ENCODE results near the gene ZDHHC11.

The ZDHHC11 gene

GRCh38 chr5:868428-869135, 17.8 kb upstream of the ZDHHC11 start:
- no peak overlapping the region for H2BK120ac ChIP-seq (ENCODE audit: low read depth, low read length)
- no peak overlapping the region for H3K4me3 ChIP-seq (ENCODE audit: insufficient read depth in 1 of 2, low read depth in 1 of 2, low read length in 2 of 2)
- no peak overlapping the region for H2AK5ac ChIP-seq (ENCODE audit: low read length, severe bottlenecking)
- H4K8ac ChIP-seq (ENCODE audit: low read length) = no peak overlapping the region
- H3K4ac ChIP-seq (ENCODE audit: low read depth in 1 of 2, low read length in 2 of 2) = no peak overlapping the region
- H3K4me2 ChIP-seq (ENCODE audit: low read length, poor library complexity, severe bottlenecking) = no peak overlapping the region
- H3K36me3 ChIP-seq (ENCODE audit: control insufficient read depth in 1 of 2, insufficient read depth in 2 of 2, low read depth in 1 of 2, low read length in 2 of 2) = peaks cover 78 to 98% of the 10 kb centered on the region in 2 experiments
- peaks cover 2% of the 10 kb centered on the region for H3K4me1 ChIP-seq (ENCODE audit: control insufficient read depth, insufficient read depth, low read depth, low read length)
- no peak overlapping the region for H3K27ac ChIP-seq (ENCODE audit: low read length, poor library complexity, severe bottlenecking)
- no peak overlapping the region for H3K18ac ChIP-seq (ENCODE audit: low read depth in 1 of 2, low read length in 2 of 2)
- no peak overlapping the region for H3K14ac ChIP-seq (ENCODE audit: low read length in 2 of 2)
- H3K23ac ChIP-seq (ENCODE audit: low read length in 2 of 2) = no peak overlapping the region
- no peak overlapping the region for H2BK15ac ChIP-seq (ENCODE audit: low read depth, poor library complexity, severe bottlenecking)
- no peak overlapping the region for H3K9ac ChIP-seq (ENCODE audit: low read length)
- no peak overlapping the region for H4K91ac ChIP-seq (ENCODE audit: low read length)
- DNase-seq = no peak
- no peaks in the 10 kb centered on the region for H3K9me3 ChIP-seq (ENCODE audit: control insufficient read depth, low read length)
- H2BK12ac ChIP-seq (ENCODE audit: low read length in 2 of 2) = no peak overlapping the region
- H3K27me3 ChIP-seq (ENCODE audit: control insufficient read depth in 1 of 2, insufficient read depth in 1 of 2, low read length in 2 of 2) = no peaks in the 10 kb centered on the region
- peaks cover 29% of the 10 kb centered on the region for H3K79me1 ChIP-seq (replicated peaks; ENCODE audit: low read length, poor library complexity, severe bottlenecking)
- H2BK5ac ChIP-seq (ENCODE audit: low read depth, low read length, poor library complexity, severe bottlenecking) = no peak overlapping the region
- H2AFZ ChIP-seq (ENCODE audit: low read depth, low read length) = no peak overlapping the region
- 97% methylated on average over 16 of the region's 16 CpGs for WGBS

GRCh38 chr5:867300-867870, 16.6 kb upstream of the ZDHHC11 start:
- Histone ChIP-seq H3K27ac (ENCODE audit: low read length, poor library complexity, severe bottlenecking) (no peak overlapping the region), H3K4me1 (ENCODE audit: control insufficient read depth, insufficient read depth, low read depth, low read length) (peaks cover 12% of the 10 kb centered on the region), H4K91ac (ENCODE audit: low read length) (no peak overlapping the region), H3K9me3 (ENCODE audit: control insufficient read depth, low read length) (no peaks in the 10 kb centered on the region), H3K9ac (ENCODE audit: low read length) (no peak overlapping the region), H3K18ac (ENCODE audit: low read depth in 1 of 2, low read length in 2 of 2) (no peak overlapping the region), H3K36me3 (ENCODE audit: control insufficient read depth in 1 of 2, insufficient read depth in 2 of 2, low read depth in 1 of 2, low read length in 2 of 2) (peaks cover 85 to 99% of the 10 kb centered on the region in 2 experiments), H2BK15ac (ENCODE audit: low read depth, poor library complexity, severe bottlenecking) (no peak overlapping the region), H3K4ac (ENCODE audit: low read depth in 1 of 2, low read length in 2 of 2) (no peak overlapping the region), H3K79me1 (replicated peaks; ENCODE audit: low read length, poor library complexity, severe bottlenecking) (peaks cover 24% of the 10 kb centered on the region), H3K4me3 (ENCODE audit: insufficient read depth in 1 of 2, low read depth in 1 of 2, low read length in 2 of 2) (no peak overlapping the region), H3K4me2 (ENCODE audit: low read length, poor library complexity, severe bottlenecking) (no peak overlapping the region), H4K8ac (ENCODE audit: low read length) (no peak overlapping the region), H2AFZ (ENCODE audit: low read depth, low read length) (no peak overlapping the region), H2BK12ac (ENCODE audit: low read length in 2 of 2) (no peak overlapping the region), H3K14ac (ENCODE audit: low read length in 2 of 2) (no peak overlapping the region), H2AK5ac (ENCODE audit: low read length, severe bottlenecking) (no peak overlapping the region), H2BK5ac (ENCODE audit: low read depth, low read length, poor library complexity, severe bottlenecking) (no peak overlapping the region), H3K23ac (ENCODE audit: low read length in 2 of 2) (no peak overlapping the region), H2BK120ac (ENCODE audit: low read depth, low read length) (no peak overlapping the region), H3K27me3 (ENCODE audit: control insufficient read depth in 1 of 2, insufficient read depth in 1 of 2, low read length in 2 of 2) (no peaks in the 10 kb centered on the region)
- DNase-seq = no peak
- WGBS = 96% methylated on average over 6 of the region's 6 CpGs

DNA sequence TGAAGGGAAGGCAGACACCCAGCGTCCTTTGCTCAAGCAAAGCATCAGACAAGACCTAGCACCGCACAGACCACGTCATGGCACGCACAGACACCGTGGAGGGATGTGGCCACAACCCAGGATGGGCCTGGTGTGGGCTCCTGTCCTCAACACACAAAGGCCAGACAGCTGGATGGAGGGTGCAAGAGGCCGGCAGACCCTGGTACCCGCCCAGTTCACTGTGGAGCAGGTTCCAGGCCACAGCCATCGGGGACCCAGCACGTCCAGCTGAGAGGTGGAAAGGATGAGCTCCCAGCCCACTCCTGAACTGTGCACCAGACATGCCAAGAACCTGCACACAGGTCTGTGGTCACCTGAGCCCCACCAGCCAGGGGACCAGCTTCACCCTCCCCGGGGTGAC, 15.0 kb upstream of the ZDHHC11 start:
- H3K9ac ChIP-seq (ENCODE audit: low read length) = no peak overlapping the region
- H3K36me3 ChIP-seq (ENCODE audit: control insufficient read depth in 1 of 2, insufficient read depth in 2 of 2, low read depth in 1 of 2, low read length in 2 of 2) = peaks cover 84 to 88% of the 10 kb centered on the region in 2 experiments
- no peak for DNase-seq
- no peak overlapping the region for H3K14ac ChIP-seq (ENCODE audit: low read length in 2 of 2)
- no peak overlapping the region for H3K4me3 ChIP-seq (ENCODE audit: insufficient read depth in 1 of 2, low read depth in 1 of 2, low read length in 2 of 2)
- H4K8ac ChIP-seq (ENCODE audit: low read length) = no peak overlapping the region
- H3K27ac ChIP-seq (ENCODE audit: low read length, poor library complexity, severe bottlenecking) = no peak overlapping the region
- peaks cover 18% of the 10 kb centered on the region for H3K4me1 ChIP-seq (ENCODE audit: control insufficient read depth, insufficient read depth, low read depth, low read length)
- H3K79me1 ChIP-seq (replicated peaks; ENCODE audit: low read length, poor library complexity, severe bottlenecking) = peaks cover 19% of the 10 kb centered on the region
- H4K91ac ChIP-seq (ENCODE audit: low read length) = no peak overlapping the region
- H3K23ac ChIP-seq (ENCODE audit: low read length in 2 of 2) = no peak overlapping the region
- H3K4ac ChIP-seq (ENCODE audit: low read depth in 1 of 2, low read length in 2 of 2) = no peak overlapping the region
- no peak overlapping the region for H2BK120ac ChIP-seq (ENCODE audit: low read depth, low read length)
- no peak overlapping the region for H3K4me2 ChIP-seq (ENCODE audit: low read length, poor library complexity, severe bottlenecking)
- H2BK15ac ChIP-seq (ENCODE audit: low read depth, poor library complexity, severe bottlenecking) = no peak overlapping the region
- 94% methylated on average over 10 of the region's 10 CpGs for WGBS
- H2BK12ac ChIP-seq (ENCODE audit: low read length in 2 of 2) = no peak overlapping the region
- H3K27me3 ChIP-seq (ENCODE audit: control insufficient read depth in 1 of 2, insufficient read depth in 1 of 2, low read length in 2 of 2) = no peaks in the 10 kb centered on the region
- H3K18ac ChIP-seq (ENCODE audit: low read depth in 1 of 2, low read length in 2 of 2) = no peak overlapping the region
- H2AK5ac ChIP-seq (ENCODE audit: low read length, severe bottlenecking) = no peak overlapping the region
- H2AFZ ChIP-seq (ENCODE audit: low read depth, low read length) = no peak overlapping the region
- no peaks in the 10 kb centered on the region for H3K9me3 ChIP-seq (ENCODE audit: control insufficient read depth, low read length)
- no peak overlapping the region for H2BK5ac ChIP-seq (ENCODE audit: low read depth, low read length, poor library complexity, severe bottlenecking)

- Histone ChIP-seq H2AFZ (ENCODE audit: low read depth, low read length) (no peak overlapping the region), H3K23ac (ENCODE audit: low read length in 2 of 2) (no peak overlapping the region), H2BK12ac (ENCODE audit: low read length in 2 of 2) (no peak overlapping the region), H4K91ac (ENCODE audit: low read length) (no peak overlapping the region), H3K4ac (ENCODE audit: low read depth in 1 of 2, low read length in 2 of 2) (no peak overlapping the region), H3K14ac (ENCODE audit: low read length in 2 of 2) (no peak overlapping the region), H2BK15ac (ENCODE audit: low read depth, poor library complexity, severe bottlenecking) (no peak overlapping the region), H3K79me1 (replicated peaks; ENCODE audit: low read length, poor library complexity, severe bottlenecking) (peaks cover 18% of the 10 kb centered on the region), H3K4me1 (ENCODE audit: control insufficient read depth, insufficient read depth, low read depth, low read length) (peaks cover 18% of the 10 kb centered on the region), H3K9me3 (ENCODE audit: control insufficient read depth, low read length) (no peaks in the 10 kb centered on the region), H3K9ac (ENCODE audit: low read length) (no peak overlapping the region), H3K4me2 (ENCODE audit: low read length, poor library complexity, severe bottlenecking) (no peak overlapping the region), H3K18ac (ENCODE audit: low read depth in 1 of 2, low read length in 2 of 2) (no peak overlapping the region), H3K27ac (ENCODE audit: low read length, poor library complexity, severe bottlenecking) (no peak overlapping the region), H4K8ac (ENCODE audit: low read length) (no peak overlapping the region), H3K36me3 (ENCODE audit: control insufficient read depth in 1 of 2, insufficient read depth in 2 of 2, low read depth in 1 of 2, low read length in 2 of 2) (peaks cover 81 to 85% of the 10 kb centered on the region in 2 experiments), H3K27me3 (ENCODE audit: control insufficient read depth in 1 of 2, insufficient read depth in 1 of 2, low read length in 2 of 2) (no peaks in the 10 kb centered on the region), H2BK120ac (ENCODE audit: low read depth, low read length) (no peak overlapping the region), H2AK5ac (ENCODE audit: low read length, severe bottlenecking) (no peak overlapping the region), H3K4me3 (ENCODE audit: insufficient read depth in 1 of 2, low read depth in 1 of 2, low read length in 2 of 2) (no peak overlapping the region), H2BK5ac (ENCODE audit: low read depth, low read length, poor library complexity, severe bottlenecking) (no peak overlapping the region)
- WGBS = 98% methylated on average over 23 of the region's 24 CpGs
- DNase-seq = no peak
Observed at GRCh38 chr5:865168-865521, 14.4 kb upstream of the ZDHHC11 start.

Data from mesenchymal stem cell (in vitro differentiated cells and primary cell).